Right lobe of liver (tissue), 4 donors: ENCODE results near the gene CBX6.

Source experiments
- POLR2A ChIP-seq: fragments of 450-650 bp; IDR thresholded peaks from one replicate; pipeline ENCODE4 v1.6.1; 2017; ENCODE audit warnings: antibody characterized with exemption, mild to moderate bottlenecking
- TF ChIP-seq, protein P1 (sequence below), 4 donors: fragments of 200-600 bp in 3 of 4; fragments of 450-650 bp in 1 of 4; IDR thresholded peaks; one replicate each; pipeline versions ENCODE4 v1.5.1 to v1.8.0; 2016 to 2022; ENCODE audit warnings: antibody characterized with exemption in 4 of 4, mild to moderate bottlenecking in 2 of 4
- donor health status: DM: no; HTN: no; CAD: no.
- donor health status: DM: no; HTN: no; CAD: no.
- donor health status: DM: no; HTN: yes; CAD: no.

DNA sequence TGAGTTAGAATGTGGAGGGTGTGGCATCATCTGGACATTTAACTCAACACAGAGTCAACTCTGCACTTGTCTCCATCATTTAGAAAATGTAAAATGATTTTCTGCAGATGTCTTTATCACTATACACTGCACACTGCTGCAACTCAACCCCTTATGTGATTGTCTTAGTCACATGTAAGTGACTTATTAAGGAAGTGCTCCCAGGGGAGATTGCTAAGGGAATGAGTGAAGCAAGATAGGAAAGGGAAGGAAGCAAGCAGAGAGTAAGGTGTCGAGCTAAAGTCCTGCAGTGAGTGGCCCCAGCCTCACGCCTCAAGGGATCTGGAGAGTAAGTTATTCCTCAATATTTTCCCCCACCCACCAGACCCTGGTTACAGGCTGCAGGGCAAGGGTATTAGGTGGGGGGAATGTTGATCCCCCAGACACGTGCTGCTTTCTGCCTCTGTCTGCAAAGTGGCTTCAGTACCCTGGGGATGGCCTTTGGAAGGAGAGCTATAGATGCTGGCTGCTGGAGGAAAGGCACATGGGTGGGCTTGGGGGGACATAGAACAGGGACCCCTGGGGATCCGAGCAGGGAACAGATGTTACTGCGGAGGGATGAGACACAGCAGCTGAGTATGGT is 7.2 kb upstream of the CBX6 start:
- no peak for TF ChIP-seq POLR2A
- TF ChIP-seq, protein P1, sequence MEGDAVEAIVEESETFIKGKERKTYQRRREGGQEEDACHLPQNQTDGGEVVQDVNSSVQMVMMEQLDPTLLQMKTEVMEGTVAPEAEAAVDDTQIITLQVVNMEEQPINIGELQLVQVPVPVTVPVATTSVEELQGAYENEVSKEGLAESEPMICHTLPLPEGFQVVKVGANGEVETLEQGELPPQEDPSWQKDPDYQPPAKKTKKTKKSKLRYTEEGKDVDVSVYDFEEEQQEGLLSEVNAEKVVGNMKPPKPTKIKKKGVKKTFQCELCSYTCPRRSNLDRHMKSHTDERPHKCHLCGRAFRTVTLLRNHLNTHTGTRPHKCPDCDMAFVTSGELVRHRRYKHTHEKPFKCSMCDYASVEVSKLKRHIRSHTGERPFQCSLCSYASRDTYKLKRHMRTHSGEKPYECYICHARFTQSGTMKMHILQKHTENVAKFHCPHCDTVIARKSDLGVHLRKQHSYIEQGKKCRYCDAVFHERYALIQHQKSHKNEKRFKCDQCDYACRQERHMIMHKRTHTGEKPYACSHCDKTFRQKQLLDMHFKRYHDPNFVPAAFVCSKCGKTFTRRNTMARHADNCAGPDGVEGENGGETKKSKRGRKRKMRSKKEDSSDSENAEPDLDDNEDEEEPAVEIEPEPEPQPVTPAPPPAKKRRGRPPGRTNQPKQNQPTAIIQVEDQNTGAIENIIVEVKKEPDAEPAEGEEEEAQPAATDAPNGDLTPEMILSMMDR (IDR thresholded peaks at IDR 0.05), result no peak
